NCI-H2107 treated with DMSO at 0.1 percent for 48 hours (cell line): ENCODE measurements around the gene TAS2R16.

Experiments used
- DNase-seq: peaks from one replicate; lab custom pipeline; 2025; ENCODE audit not compliant: unreplicated experiment; lab: John Stamatoyannopoulos, UW

The TAS2R16 gene, protein sequence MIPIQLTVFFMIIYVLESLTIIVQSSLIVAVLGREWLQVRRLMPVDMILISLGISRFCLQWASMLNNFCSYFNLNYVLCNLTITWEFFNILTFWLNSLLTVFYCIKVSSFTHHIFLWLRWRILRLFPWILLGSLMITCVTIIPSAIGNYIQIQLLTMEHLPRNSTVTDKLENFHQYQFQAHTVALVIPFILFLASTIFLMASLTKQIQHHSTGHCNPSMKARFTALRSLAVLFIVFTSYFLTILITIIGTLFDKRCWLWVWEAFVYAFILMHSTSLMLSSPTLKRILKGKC

GRCh38 chr7:122995600-122995999 lies at the start of gene TAS2R16:
Gene TAS2R16 (minus strand): TSS chr7:122995700. CDS start chr7:122995634, 66 bp downstream.
- no peak for DNase-seq

- DNase-seq: no peak
Measured at GRCh38 chr7:123043642-123044041, 48.1 kb upstream of the TAS2R16 start.

DNA sequence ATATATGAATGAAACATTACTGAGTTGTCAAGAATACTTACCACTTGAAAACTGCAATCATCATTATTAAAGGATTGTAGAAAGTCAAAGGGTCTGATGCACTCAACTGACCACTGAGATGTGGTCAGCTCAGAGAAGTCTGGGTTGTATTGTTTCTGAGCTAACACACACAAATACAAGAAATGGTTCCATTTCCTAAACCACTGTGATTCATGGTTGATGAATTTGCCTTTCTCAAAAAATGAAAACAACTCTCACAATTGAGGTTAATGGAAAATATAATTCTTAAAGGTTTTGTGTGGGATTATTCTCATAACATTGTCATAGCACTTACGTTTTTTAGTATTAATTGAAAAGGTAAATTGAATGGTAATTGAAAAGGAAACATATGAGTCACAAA lies 45.6 kb upstream of the TAS2R16 start:
- no peak for DNase-seq

- no peak for DNase-seq
Measured at GRCh38 chr7:123039269-123039668, 43.8 kb upstream of the TAS2R16 start.

- DNase-seq: no peak
Measured at GRCh38 chr7:123034106-123034505, 38.6 kb upstream of the TAS2R16 start.

- DNase-seq: no peak
Measured at GRCh38 chr7:123030631-123031030, 35.1 kb upstream of the TAS2R16 start.

GRCh38 chr7:123028339-123028738 lies 32.8 kb upstream of the TAS2R16 start:
- no peak for DNase-seq

DNA sequence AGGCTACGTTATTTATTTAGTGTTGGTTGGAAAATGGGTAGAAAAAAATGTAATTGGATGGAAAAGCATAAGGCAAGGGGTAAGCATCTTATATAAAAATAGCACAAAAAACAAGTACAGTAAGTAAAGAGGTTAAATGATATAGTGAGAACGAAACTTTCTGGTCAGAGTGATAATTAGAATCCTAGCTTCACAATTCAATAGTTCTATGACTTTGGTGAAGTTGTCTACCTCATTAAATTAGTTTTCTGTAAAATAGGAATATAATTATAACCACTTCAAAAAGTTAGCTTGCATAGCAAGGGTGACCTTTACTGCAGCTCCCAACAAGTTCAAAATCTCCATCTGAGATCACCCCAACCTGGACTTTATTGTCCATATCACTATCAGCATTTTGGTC lies 30.8 kb upstream of the TAS2R16 start:
- DNase-seq: no peak

- DNase-seq: no peak
Measured at GRCh38 chr7:123024989-123025758, 29.7 kb upstream of the TAS2R16 start.

DNA sequence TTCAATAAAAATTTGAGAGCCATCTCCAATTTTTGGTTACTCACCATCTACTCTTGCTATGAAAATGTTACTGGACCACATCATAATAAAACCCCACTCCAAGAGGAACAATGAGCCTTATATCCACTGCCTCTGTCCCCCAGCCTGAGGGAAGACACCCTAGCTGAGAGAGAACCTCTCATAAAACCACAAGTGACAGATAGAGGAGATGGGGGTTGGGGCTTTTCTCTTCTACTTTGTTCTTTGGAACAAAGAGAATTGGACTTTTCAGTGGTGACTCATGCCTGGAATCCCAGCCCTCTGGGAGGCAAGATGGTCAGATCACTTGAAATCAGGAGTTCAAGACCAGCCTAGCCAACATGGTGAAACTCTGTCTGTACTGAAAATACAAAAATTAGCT lies 27.6 kb upstream of the TAS2R16 start:
- DNase-seq: no peak

DNA sequence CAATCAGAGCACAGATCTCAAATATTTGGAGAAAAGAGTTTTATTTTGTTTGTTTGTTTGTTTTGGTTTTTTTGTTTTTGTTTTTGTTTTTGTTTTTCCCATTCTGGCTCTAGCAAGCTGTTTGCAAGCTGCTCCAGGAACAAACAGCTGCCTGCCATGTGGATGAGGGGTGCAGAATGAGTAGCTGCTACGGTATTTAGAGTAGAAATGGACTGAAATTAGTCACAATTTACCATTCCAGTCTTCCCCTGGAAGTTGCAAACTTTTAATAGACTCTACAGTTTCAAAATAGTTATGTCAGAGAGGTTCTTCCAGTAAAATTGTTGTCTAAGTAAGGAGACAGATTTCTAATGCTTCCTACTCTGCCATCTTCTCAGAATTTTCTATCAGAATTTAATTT lies 27.1 kb upstream of the TAS2R16 start:
- DNase-seq: no peak

DNA sequence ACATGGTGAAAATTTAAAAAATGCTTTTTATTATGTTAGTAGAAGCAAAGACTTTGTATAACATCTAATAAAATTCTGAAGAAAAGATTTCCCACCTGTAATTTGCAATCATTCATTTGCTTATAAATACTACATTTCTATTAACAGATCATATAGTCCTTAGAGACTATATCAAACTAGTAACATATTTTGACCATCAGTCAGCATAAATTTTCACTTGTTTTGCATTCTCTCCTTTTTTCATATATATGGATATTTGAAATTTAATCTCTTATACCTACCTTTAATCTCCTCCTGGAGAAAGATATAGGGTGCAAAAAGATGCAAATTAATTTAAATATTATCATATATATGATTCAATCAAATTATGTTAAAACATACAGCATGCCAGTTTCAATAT lies 16.9 kb upstream of the TAS2R16 start:
- DNase-seq: no peak

GRCh38 chr7:123011766-123012369 lies 16.4 kb upstream of the TAS2R16 start:
- no peak for DNase-seq

- DNase-seq: no peak
Measured at GRCh38 chr7:123004931-123005330, 9.4 kb upstream of the TAS2R16 start.

DNA sequence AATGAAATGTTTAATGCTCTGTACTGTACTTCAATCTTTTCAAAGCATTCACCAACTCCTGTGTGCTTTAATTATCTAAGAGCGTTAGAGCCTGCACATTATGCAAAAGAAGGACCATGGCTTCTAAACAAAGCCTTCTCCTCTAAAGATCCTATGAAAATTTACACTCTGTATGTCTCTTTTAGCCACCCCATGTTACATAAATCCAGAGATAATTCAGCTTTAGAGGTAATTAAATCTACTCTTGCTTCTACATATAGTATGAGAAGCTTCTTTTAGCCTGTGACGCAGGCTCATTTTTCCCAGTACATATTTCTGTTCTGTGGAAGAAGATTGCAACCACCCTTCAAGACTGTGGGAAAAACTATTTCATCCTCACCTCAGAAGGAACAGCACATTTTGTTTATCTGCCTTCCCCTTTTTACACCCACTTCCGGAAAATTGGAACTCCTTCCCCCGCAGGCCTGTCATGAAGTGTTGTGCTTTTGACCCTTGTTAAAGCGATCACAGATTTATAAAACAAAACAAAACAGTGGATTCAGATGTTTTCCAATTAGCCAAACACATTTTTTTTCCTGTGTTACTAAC lies 8.1 kb upstream of the TAS2R16 start:
- no peak for DNase-seq

DNA sequence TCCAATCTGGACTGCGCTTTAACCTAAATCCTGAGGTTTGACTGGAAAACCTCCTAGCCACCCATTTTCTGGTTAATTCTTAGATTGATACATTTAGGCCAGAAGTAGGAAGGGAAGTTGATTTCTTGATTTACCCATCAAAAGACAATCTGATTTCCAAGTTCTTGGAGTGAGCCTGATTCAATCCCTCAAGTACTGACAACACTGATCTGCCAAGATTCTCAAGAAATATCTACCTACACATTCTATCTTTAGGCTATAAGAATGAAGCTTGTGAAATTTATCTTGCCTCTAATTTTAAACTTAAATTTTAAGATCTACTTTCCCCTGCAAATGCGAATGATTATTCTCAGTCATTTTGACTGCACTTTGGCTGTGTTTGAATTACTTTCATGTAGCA lies 5.9 kb downstream of the TAS2R16 start:
- DNase-seq: no peak

DNA sequence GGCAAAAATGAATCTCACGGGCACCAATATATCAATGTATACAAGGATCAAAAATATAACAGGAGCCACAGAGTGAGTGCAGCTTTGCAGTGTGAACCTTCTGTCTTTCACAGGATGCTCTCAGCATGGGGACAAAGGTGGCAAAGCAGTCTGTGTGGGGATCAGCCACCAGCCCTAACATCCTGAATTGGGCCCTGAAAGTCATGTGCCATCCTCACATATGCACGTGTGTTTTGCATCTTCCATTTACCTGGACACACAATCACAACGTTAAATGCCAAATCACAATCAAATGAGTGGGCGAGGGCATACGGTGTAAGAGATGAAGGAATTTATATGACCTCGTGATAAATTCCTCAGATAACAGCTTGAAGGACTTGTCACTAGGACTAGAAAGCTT lies 6.5 kb downstream of the TAS2R16 start:
- DNase-seq: no peak

GRCh38 chr7:122988333-122988732 lies 7.2 kb downstream of the TAS2R16 start:
- no peak for DNase-seq

GRCh38 chr7:122987463-122987862 lies 8.0 kb downstream of the TAS2R16 start:
- no peak for DNase-seq

- DNase-seq: no peak
Measured at GRCh38 chr7:122984021-122984420, 11.5 kb downstream of the TAS2R16 start.

DNA sequence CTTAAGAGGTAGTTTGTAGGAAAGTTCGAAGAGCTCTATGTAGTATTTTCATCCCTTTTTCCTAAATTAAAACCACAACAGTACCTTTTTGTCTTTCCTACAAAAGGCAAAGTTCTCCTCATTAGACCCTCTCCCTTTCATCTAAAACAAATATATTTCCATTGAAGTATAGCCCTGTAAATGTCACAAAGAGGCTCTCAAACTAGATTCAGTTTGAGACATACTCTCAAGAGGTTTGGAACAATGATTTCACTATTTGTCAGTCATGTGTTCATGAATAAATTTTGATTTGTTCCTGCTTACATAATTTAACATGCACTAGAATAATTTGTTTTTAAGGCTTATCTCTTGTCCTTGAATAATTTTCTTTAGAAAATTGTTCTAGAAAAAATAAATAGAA lies 12.2 kb downstream of the TAS2R16 start:
- DNase-seq: no peak

- DNase-seq: peak; percentile 54
Measured at GRCh38 chr7:122975341-122975740, 20.2 kb downstream of the TAS2R16 start.
